PC-9 (cell line): ENCODE measurements around the gene SCT.

Experiments
- EZH2 ChIP-seq: fragments of 200-600 bp; sonication (generic); IDR thresholded peaks from 2 replicates; pipeline ENCODE4 v1.8.0; 2017; ENCODE audit warnings: antibody characterized with exemption, low read depth
- TF ChIP-seq, protein P1 (sequence below): fragments of 200-600 bp; sonication (generic); conservative IDR thresholded peaks from 2 replicates; pipeline ENCODE4 v1.6.1; 2017; ENCODE audit warnings: mixed run types, antibody characterized with exemption, mild to moderate bottlenecking, moderate library complexity

DNA sequence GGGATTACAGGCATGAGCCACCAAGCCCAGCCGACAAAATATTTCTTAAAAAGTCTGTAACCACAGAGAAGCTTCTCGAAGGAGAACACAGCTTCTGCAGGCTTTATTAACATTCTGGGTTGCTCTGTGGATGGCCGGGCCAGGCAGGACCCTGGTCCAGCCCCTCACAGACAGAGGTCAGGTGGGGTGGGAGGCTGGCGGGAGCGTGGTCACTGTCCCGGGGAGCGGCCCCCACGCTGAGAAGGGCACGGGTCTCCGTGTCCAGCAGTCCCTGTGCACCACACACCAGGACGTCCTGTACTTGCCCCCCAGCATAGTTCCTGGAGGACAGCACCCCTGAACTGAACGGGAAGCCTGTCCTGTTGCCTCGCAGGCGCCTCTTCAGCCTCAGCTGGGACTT lies 29.4 kb upstream of the SCT start:
- TF ChIP-seq, protein P1, sequence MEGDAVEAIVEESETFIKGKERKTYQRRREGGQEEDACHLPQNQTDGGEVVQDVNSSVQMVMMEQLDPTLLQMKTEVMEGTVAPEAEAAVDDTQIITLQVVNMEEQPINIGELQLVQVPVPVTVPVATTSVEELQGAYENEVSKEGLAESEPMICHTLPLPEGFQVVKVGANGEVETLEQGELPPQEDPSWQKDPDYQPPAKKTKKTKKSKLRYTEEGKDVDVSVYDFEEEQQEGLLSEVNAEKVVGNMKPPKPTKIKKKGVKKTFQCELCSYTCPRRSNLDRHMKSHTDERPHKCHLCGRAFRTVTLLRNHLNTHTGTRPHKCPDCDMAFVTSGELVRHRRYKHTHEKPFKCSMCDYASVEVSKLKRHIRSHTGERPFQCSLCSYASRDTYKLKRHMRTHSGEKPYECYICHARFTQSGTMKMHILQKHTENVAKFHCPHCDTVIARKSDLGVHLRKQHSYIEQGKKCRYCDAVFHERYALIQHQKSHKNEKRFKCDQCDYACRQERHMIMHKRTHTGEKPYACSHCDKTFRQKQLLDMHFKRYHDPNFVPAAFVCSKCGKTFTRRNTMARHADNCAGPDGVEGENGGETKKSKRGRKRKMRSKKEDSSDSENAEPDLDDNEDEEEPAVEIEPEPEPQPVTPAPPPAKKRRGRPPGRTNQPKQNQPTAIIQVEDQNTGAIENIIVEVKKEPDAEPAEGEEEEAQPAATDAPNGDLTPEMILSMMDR: no peak
- TF ChIP-seq EZH2: no peak
